Activated CD4-positive, alpha-beta T cell treated with anti-CD3 and anti-CD28 coated beads for 36 hours (primary cell): ENCODE measurements around the gene INSIG1. TPM values are rescaled to one million over a fixed set of nuclear protein-coding genes. Genes with fewer than 3 reads are reported as not detected.

Experiments
- ATAC-seq: fragments of 200-7000 bp; cut with Tn5 transposase; one replicate; pipeline ENCODE4 v1.10.0; 2021; ENCODE audit warnings: mild to moderate bottlenecking, moderate library complexity
- CTCF ChIA-PET: fragments of 350-600 bp; sonication (Branson Sonifier 250); formaldehyde crosslinking; loops from one replicate; lab custom pipeline; 2021; ENCODE audit warnings: antibody characterized with exemption; lab: Charles Lee
- POLR2A ChIA-PET: fragments of 350-600 bp; sonication (Branson Sonifier 250); formaldehyde crosslinking; loops from one replicate; lab custom pipeline; 2021; ENCODE audit warnings: antibody characterized with exemption, inconsistent platforms; lab: Charles Lee
- DNase-seq: peaks from one replicate; pipeline ENCODE4 v3.0.0-alpha.2; 2020
- H3K27ac Mint-ChIP-seq: one replicate; pipeline ENCODE4 v1.8.0; 2021; ENCODE audit warnings: mixed read lengths
- H3K27me3 Mint-ChIP-seq: one replicate; pipeline ENCODE4 v1.8.0; 2021; ENCODE audit warnings: mixed read lengths
- H3K36me3 Mint-ChIP-seq: one replicate; pipeline ENCODE4 v1.8.0; 2021; ENCODE audit warnings: low read depth, mixed read lengths
- H3K4me1 Mint-ChIP-seq: one replicate; pipeline ENCODE4 v1.8.0; 2021; ENCODE audit warnings: mixed read lengths
- H3K4me3 Mint-ChIP-seq: one replicate; pipeline ENCODE4 v1.8.0; 2021; ENCODE audit warnings: mild to moderate bottlenecking, moderate library complexity, mixed read lengths
- H3K9me3 Mint-ChIP-seq: one replicate; pipeline ENCODE4 v1.8.0; 2021; ENCODE audit warnings: low read depth, mixed read lengths
- intact Hi-C, 2 experiments: fragments of 100-400 bp; cut with DNase I in 1 of 2; cut with micrococcal nuclease in 1 of 2; formaldehyde crosslinking; loops; one replicate each; pipeline versions ENCODE4 v1.14.2 to v1.15.1; 2022 to 2024; cut with DNase I, micrococcal nuclease
- total RNA-seq, 2 experiments: library from RNA; stranded (reverse); gene quantifications; one replicate each; pipeline ENCODE4 v1.2.3, GENCODE V29; 2021

The INSIG1 gene
- total RNA-seq, 2 experiments from 2014 or later, result 100 to 110 TPM

DNA sequence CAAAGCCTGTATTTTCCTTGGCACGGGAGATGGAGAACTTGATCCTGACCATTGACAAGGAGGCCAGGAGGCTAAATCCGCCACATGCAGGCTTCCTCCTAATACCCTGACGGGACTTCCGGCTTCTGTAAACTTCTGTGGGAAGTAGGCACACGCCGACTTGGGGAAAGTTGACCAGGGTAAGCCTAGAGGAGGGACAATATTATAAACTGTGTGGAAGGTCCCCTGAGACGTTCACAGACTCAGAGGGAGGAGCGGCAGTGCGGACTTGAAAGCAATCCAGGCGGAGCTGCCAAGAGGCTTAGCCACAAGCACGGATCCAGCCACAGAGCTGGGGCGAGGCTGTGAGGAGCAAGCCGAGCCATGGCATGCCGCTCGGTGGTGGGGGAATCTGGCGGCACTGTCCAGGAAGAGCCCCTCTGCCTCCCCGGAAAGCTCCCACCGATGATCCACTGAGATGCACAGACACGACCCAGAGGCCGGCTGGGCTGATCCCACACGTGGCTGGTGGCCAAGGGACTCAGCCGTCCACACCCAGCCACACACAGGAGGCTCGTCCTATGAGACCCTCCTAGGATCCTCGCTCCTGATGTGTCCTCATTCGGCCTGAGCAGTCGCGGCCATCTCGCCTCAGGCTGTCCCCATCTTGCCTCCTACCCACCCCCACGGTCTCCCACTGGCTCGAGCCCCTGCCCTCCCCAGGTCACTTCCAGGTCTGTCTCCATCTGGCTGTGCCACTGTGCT is 40.0 kb upstream of the INSIG1 start:
- ChIA-PET POLR2A (no interaction called here), CTCF (interaction anchor here (1.4 kb wide), 1 partner anchor 15 kb away, joined by 4 read pairs; no protein-coding TSS in a partner anchor)
- Mint-ChIP-seq H3K9me3 (no peaks in the 10 kb centered on the region), H3K36me3 (no peaks in the 10 kb centered on the region), H3K27ac (no peak overlapping the region), H3K4me1 (peaks cover 9% of the 10 kb centered on the region), H3K27me3 (peaks cover 7% of the 10 kb centered on the region), H3K4me3 (no peak overlapping the region)
- DNase-seq, result no peak
- intact Hi-C loops, result no loop called here
- no peak for ATAC-seq

DNA sequence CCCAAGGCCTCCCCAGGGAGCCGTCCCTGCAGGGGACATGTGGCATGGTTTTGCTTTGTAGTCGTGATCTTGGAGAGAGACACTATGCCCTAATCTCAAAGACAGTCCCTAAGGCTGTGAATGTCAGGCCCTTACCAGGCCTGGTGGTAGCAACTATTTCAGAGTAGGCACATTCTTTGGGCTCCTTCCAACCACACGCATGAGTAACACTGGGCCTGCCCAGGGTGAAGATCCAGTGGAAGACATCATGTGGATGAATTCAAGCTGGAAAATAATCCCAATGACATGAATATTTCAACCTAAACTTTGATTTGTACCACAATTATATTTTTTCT is 39.5 kb upstream of the INSIG1 start:
- DNase-seq, result no peak
- H3K36me3 Mint-ChIP-seq, result no peaks in the 10 kb centered on the region
- H3K27me3 Mint-ChIP-seq, result peaks cover 7% of the 10 kb centered on the region
- intact Hi-C loops, result no loop called here
- ChIA-PET CTCF (no interaction called here), POLR2A (no interaction called here)
- H3K9me3 Mint-ChIP-seq, result no peaks in the 10 kb centered on the region
- no peak overlapping the region for H3K4me3 Mint-ChIP-seq
- no peak overlapping the region for H3K27ac Mint-ChIP-seq
- no peak for ATAC-seq
- H3K4me1 Mint-ChIP-seq, result peaks cover 9% of the 10 kb centered on the region

DNA sequence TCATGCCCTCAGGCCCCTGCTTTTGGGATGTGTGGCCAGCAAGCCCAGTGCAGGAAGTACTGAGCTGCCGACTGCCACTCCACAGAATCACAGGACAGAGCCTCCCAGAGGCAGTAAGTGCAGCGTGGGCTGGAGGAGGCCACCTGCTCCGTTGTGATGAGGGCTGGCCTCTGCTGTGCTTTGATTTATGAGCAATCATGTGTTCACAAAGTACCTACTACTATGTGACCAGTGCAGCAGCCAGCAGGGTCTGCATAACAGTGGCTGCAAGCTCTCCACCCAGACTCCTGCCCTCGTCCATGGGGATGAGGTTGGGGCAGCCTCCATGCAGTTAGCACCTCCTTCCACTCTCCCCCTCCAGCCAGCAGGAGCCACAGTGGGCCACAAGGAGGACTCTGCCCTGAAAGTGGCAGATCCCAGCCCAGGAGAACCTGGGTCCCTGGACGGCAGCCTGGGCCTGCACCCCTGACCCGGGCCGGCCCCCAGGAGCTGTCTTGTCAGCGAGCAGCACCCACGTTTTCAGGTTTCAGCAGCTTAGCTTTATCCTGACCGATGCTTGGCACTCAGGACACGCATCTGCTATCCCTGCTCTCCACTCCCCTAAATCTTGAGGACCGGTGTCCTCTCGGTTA is 37.7 kb upstream of the INSIG1 start:
- ATAC-seq, result no peak
- Mint-ChIP-seq H3K4me3 (no peak overlapping the region), H3K9me3 (no peaks in the 10 kb centered on the region), H3K27ac (no peak overlapping the region), H3K27me3 (peaks cover 2% of the 10 kb centered on the region), H3K4me1 (peaks cover 9% of the 10 kb centered on the region), H3K36me3 (no peaks in the 10 kb centered on the region)
- POLR2A ChIA-PET, result no interaction called here
- intact Hi-C loops, result no loop called here
- DNase-seq, result no peak
- CTCF ChIA-PET, result no interaction called here

DNA sequence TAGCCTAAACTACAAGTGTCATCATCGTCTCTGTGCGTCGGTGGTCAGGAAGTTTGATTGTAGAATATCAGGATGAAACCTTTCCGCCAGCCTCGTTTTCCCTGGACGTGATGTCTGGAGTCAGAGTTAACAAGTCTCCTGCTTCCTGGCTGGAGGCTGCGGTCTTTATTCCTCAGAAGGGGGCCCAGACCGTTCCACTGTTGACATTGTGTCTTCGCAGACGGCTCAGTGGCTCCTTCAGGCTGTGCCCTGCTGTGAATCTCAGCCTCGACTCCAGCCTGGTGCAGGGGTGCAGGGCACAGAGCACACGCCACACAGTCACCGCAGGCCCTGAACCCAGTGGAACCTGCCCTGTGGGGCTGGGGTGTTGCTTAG is 37.2 kb upstream of the INSIG1 start:
- CTCF ChIA-PET, result no interaction called here
- Mint-ChIP-seq H3K27ac (no peak overlapping the region), H3K4me1 (peaks cover 6% of the 10 kb centered on the region), H3K4me3 (no peak overlapping the region), H3K27me3 (peaks cover 2% of the 10 kb centered on the region), H3K9me3 (no peaks in the 10 kb centered on the region), H3K36me3 (no peaks in the 10 kb centered on the region)
- POLR2A ChIA-PET, result no interaction called here
- intact Hi-C loops, result no loop called here
- no peak for ATAC-seq
- no peak for DNase-seq

DNA sequence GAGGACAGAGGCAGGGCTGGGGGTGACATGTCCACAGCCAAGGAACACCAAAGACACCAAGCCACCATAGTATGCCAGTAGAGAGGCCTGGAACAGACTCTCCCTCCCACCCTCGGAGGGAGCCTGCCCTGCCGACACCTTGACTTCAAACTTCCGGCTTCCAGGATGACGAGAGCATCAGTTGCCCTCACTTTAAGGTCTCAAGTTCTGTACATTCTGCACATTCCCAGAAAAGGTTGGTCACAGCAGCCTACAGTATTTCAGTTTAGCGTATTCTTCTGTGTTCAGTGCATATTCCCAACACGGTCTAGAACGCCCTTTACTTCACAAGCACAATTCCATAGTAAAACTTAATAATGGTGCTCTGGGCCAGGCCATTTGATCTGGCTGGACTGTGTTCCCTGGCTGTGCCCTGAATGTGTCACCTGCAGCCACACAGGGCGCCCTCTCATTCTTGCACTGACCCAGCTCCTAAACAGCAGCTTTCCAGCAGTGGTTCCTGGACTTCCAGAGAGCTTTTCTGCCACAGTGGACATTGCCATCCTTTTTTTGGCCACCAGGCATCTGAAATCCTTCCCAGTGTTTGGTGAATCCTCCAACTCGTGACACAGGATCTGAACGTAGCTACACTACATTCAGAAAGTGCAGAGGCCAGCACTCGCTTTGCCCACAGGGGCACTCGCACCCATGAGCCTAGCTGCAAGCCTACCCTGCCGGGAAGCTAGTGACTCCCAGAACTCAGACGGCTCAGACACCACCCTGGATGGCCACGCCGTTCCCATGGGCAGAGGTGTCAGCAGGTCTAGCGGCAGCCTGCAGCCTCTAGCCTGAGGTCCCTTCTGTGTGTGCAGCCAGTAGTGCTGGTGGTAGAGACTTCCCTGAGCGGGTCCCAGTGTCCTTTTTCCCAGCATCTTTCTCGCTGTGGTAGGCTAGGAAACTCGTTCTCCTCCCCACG is 36.4 kb upstream of the INSIG1 start:
- DNase-seq (no peak), ATAC-seq (no peak)
- Mint-ChIP-seq H3K4me1 (no peaks in the 10 kb centered on the region), H3K27me3 (peaks cover 2% of the 10 kb centered on the region), H3K4me3 (no peak overlapping the region), H3K27ac (no peak overlapping the region), H3K9me3 (no peaks in the 10 kb centered on the region), H3K36me3 (no peaks in the 10 kb centered on the region)
- CTCF ChIA-PET, result interaction anchor here (0.7 to 1.7 kb wide), 3 partner anchors 18 to 138 kb away, joined by 3 read pairs; no protein-coding TSS in a partner anchor
- POLR2A ChIA-PET, result no interaction called here
- intact Hi-C loops, result no loop called here

DNA sequence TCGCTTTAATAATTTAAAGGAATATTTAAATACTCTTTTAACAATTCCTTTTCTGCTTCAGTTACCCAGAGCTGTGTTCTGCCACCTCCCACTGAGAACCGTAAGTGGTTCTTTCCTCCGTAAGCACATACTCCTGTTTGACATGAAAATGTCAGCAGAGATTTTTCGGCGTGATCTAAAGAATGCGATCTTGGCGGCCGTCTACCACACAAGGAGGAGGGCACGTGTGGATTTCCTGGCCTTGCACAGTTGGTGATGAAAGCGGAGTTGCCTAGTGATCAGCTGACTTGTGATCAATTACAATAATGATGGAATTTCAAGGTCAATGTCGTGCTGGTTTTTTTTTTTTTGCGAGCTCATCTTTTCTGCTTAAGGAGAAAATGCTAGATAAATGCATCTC is 35.6 kb upstream of the INSIG1 start:
- Mint-ChIP-seq H3K4me3 (no peak overlapping the region), H3K4me1 (no peaks in the 10 kb centered on the region), H3K27me3 (peaks cover 2% of the 10 kb centered on the region), H3K9me3 (no peaks in the 10 kb centered on the region), H3K27ac (no peak overlapping the region), H3K36me3 (no peaks in the 10 kb centered on the region)
- ChIA-PET CTCF (interaction anchor here (0.7 to 1.7 kb wide), 3 partner anchors 19 to 139 kb away, joined by 3 read pairs; no protein-coding TSS in a partner anchor), POLR2A (no interaction called here)
- ATAC-seq (no peak), DNase-seq (no peak)
- intact Hi-C loops, result no loop called here

DNA sequence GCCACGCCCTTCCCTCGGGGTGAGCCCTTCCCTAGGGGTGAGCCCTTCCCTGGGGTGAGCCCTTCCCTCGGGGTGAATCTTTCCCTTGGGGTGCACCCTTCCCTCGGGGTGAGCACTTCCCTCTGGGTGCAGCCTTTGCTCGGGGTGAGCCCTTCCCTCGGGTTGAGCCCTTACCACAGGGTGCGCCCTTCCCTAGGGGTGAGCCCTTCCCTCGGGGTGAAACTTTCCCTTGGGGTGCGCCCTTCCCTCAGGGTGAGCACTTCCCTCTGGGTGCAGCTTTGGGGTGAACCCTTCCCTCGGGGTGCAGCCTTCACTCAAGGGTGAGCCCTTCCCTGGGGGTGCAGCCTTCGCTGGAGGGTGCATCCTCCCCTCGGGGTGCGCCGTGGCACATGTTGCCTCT is 34.6 kb upstream of the INSIG1 start:
- ChIA-PET POLR2A (no interaction called here), CTCF (interaction anchor here (1.7 kb wide), 1 partner anchor 48 kb away, joined by 3 read pairs; no protein-coding TSS in a partner anchor)
- Mint-ChIP-seq H3K9me3 (no peaks in the 10 kb centered on the region), H3K4me3 (no peak overlapping the region), H3K27me3 (peaks cover 2% of the 10 kb centered on the region), H3K36me3 (no peaks in the 10 kb centered on the region), H3K27ac (no peak overlapping the region), H3K4me1 (no peaks in the 10 kb centered on the region)
- ATAC-seq (no peak), DNase-seq (no peak)
- intact Hi-C loops, result no loop called here

DNA sequence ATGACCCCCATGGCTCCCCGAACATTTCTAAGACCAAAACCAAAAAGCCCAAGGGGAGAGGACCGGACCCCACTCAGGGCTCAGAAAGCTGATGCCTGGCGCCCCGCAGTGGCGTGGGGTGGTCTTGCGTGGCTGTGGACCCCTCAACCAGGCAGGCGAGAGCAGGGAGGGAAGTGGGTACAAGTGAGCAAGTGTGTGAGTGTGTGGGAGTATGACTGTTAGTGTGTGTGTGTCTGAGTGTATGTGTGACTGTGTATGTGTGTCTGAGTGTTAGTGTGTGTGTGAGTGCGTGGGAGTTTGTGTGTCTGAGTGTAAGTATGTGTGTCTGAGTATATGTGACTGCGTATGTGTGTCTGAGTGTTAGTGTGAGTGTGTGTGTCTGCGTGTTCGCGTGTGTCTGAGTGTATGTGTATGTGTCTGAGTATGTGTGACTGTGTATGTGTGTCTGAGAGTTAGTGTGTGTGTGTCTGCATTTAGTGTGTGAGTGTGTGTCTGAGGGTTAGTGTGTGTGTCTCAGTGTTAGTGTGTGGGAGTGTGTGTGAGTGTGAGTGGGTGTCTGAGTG is 34.0 kb upstream of the INSIG1 start:
- Mint-ChIP-seq H3K4me1 (no peaks in the 10 kb centered on the region), H3K27ac (no peak overlapping the region), H3K9me3 (no peaks in the 10 kb centered on the region), H3K36me3 (no peaks in the 10 kb centered on the region), H3K4me3 (no peak overlapping the region), H3K27me3 (peaks cover 2% of the 10 kb centered on the region)
- intact Hi-C loops, result no loop called here
- DNase-seq, result no peak
- CTCF ChIA-PET, result no interaction called here
- ATAC-seq, result no peak
- POLR2A ChIA-PET, result no interaction called here

DNA sequence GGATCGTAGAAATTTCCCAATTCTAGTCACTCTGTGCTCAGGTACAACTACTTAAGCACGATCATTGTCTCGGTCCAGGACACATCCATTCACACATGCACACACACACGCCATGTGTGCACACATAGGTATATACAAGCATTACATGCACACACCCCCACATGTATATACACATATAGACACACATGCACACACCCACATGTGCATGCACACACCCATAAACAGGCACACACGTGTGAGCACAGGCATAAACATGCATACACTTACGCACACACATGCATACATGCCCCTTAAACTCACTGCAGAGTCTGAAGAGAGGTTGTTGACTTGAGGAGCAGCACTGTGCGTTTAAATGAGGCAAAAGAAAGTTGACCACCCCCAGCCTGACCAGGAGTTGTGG is 32.5 kb upstream of the INSIG1 start:
- ChIA-PET CTCF (interaction anchor here (0.5 to 0.6 kb wide), 2 partner anchors 33 to 44 kb away, joined by 3 read pairs; no protein-coding TSS in a partner anchor), POLR2A (no interaction called here)
- Mint-ChIP-seq H3K4me3 (no peak overlapping the region), H3K36me3 (no peaks in the 10 kb centered on the region), H3K4me1 (no peaks in the 10 kb centered on the region), H3K9me3 (no peaks in the 10 kb centered on the region), H3K27ac (no peak overlapping the region), H3K27me3 (peaks cover 2% of the 10 kb centered on the region)
- ATAC-seq (no peak), DNase-seq (no peak)
- intact Hi-C loops, result no loop called here

DNA sequence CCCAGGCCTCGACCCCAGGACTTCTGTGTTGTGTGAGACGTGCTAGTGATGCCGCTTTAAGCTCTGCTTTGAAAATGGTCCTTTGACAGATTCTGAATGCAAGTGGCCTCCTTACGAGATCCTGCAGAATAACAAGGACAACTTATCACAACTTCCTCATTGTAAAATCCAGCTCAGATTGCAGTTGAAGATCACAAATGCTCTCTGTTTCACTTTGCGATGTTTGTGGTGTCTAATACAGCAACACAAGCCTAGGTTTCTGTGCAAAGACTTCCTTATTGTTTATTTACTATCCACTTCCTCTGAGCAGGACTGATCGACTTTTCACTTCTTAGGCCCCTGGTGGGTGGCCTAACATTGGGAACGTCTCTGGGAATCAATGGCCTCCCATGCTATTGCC is 31.7 kb upstream of the INSIG1 start:
- CTCF ChIA-PET, result no interaction called here
- Mint-ChIP-seq H3K4me3 (no peak overlapping the region), H3K4me1 (peaks cover 6% of the 10 kb centered on the region), H3K36me3 (no peaks in the 10 kb centered on the region), H3K9me3 (no peaks in the 10 kb centered on the region), H3K27me3 (peaks cover 4% of the 10 kb centered on the region), H3K27ac (no peak overlapping the region)
- intact Hi-C loops, result no loop called here
- DNase-seq (no peak), ATAC-seq (no peak)
- POLR2A ChIA-PET, result no interaction called here

DNA sequence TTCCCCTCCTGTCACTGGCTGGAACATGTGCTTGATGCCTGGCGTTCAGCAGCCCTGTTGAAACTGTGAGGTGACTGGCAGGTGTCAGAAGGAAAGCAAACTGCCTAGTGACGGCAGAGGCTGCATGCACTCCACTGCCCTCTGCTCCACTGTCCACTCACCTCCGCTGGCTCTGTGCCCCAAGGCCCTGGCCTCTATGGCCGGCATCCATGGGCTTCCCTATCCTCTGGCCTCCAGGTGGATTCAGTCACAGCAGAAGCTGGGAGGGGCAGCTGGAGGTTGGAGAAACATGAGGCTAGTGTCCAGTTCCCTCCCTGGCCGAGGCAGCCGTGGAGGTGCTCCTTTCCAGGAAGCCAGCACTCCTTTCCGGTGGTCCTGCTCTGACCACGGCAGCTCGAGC is 31.2 kb upstream of the INSIG1 start:
- DNase-seq (no peak), ATAC-seq (no peak)
- ChIA-PET POLR2A (interaction anchor here (0.5 kb wide), 1 partner anchor 76 kb away, joined by 3 read pairs; no protein-coding TSS in a partner anchor), CTCF (interaction anchor here (0.6 kb wide), 1 partner anchor 350 kb away, joined by 3 read pairs; no protein-coding TSS in a partner anchor)
- H3K27me3 Mint-ChIP-seq, result peaks cover 4% of the 10 kb centered on the region
- intact Hi-C loops, result no loop called here
- no peaks in the 10 kb centered on the region for H3K36me3 Mint-ChIP-seq
- no peak overlapping the region for H3K4me3 Mint-ChIP-seq
- no peaks in the 10 kb centered on the region for H3K9me3 Mint-ChIP-seq
- no peak overlapping the region for H3K27ac Mint-ChIP-seq
- H3K4me1 Mint-ChIP-seq, result peaks cover 7% of the 10 kb centered on the region
